GM20000 (cell line): Measurements from ENCODE around the gene FOXL2NB.

ENCODE experiments used
- DNase-seq: peaks from one replicate; pipeline ENCODE4 v3.0.0; 2012; ENCODE audit warnings: low spot score
- CTCF ChIP-seq: IDR thresholded peaks from 2 replicates; pipeline ENCODE4 v1.5.1; 2012; ENCODE audit warnings: mild to moderate bottlenecking, control low read depth; ENCODE audit errors: extremely low read depth, missing control alignments

FOXL2NB gene

GRCh38 chr3:138943724-138944653 is 3.0 kb upstream of the FOXL2NB start:
- DNase-seq = no peak
- TF ChIP-seq CTCF = no peak

DNA sequence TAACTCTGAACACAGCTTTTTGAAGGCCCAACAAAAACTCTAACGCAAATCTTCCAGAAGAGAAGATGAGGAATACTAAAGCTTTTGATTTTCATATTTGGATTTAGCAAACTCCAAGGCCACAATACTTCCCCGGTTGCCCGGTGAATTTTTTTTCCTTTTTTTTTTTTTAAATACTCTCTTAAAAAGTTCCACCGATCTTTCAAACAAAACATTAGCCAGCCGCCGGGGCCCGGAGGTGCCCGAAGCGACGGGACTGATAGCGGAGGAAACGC is 2.4 kb upstream of the FOXL2NB start:
- DNase-seq = no peak
- TF ChIP-seq CTCF = no peak

DNA sequence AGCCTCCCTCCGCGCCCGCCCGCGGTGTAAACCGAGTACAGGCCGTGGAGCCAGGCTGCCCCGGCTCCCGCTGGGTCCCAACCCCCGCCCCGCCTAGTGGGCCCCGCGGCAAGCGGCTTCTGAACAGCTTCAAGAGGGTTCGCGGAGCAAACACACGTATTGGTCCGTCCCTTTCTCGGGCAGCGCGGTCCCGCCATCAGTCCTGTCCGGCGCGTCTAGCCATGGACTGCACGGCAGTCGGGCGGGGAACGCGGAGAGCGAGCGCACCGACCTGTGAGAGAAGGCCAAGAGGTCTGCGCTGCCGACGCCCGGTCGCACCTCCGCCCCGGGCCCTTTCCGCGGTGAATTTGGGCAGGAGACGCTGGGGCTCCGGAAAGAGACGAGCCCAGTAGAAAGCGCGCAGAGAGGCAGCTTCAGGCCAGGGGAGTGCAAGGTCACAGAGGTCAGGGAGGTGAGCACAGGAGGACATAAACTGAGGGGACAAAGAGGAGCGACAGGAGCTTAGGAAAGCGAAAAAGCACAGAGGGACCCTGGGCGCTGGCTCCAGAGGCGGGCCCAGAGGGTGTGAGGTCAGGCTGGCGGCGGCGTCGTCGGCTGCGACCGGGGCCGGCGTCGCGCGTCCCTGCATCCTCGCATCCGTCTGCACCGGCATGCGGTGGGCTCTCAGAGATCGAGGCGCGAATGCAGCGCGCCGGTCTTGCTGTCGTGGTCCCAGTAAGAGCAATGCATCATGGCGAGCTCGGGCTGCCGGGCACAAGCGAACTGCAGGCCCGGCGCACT is 1.9 kb upstream of the FOXL2NB start:
- no peak for DNase-seq

DNA sequence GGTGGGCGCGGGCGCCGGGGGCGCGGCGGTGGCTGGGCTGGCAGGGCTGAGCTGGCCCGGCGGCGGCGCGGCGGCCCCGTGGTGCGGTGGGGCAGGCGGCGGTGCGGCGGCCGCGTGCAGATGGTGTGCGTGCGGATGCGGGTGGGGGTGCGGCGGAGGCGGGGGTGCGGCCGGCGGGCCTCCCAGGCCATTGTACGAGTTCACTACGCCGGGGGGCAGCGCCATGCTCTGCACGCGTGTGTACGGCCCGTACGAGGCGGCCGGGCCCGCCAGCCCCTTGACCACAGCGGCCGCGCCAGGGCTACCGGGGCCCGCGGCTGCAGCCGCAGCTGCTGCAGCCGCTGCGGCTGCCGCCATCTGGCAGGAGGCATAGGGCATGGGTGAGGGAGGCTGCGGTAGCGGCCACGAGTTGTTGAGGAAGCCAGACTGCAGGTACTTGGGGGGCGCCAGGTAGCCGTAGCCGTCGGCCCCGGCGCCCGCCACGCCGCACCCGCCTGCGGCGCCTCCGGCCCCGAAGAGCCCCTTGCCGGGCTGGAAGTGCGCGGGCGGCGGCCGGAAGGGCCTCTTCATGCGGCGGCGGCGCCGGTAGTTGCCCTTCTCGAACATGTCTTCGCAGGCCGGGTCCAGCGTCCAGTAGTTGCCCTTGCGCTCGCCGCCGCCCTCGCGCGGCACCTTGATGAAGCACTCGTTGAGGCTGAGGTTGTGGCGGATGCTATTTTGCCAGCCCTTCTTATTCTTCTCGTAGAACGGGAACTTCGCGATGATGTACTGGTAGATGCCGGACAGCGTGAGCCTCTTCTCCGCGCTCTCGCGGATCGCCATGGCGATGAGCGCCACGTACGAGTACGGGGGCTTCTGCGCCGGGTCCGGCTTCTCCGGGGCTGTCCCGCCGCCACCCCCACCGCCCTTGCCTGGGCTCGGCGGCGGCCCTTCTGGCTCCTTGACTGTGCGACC is 1.0 kb upstream of the FOXL2NB start:
- no peak for TF ChIP-seq CTCF
- no peak for DNase-seq

More for the DNA sequence above, 1.9 kb upstream of the FOXL2NB start:
- TF ChIP-seq CTCF = no peak

DNA sequence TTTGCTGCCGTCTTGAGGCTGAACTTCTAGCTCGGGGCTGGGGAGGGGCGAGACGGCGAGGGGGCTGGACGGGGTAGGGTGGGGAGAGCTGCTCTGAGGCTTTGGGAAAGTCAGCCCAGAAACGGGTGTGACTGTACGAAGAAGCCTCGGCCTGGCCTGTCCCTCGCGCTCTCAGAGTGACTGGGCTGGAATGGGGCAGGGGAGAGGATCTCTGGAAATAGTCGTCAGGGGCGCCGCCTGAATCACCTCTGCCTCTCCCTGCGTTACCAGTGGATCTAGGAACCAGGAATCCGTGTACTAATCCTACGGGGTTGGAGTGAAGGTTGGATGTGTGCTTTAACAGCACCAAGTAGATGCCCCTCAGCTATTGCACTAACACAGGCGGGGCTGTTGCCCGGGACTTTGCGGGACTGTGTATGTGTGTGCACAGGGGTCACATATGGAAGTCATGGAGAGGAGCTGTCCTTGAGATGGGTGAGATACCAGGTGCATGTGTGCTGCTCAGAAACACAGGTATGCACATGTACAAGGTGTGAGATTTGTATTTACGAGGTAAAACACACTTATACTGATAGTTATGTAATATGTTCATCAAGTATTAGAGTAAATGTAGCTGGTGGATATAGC is 591 bp downstream of the FOXL2NB start:
- no peak for DNase-seq
- no peak for TF ChIP-seq CTCF

DNA sequence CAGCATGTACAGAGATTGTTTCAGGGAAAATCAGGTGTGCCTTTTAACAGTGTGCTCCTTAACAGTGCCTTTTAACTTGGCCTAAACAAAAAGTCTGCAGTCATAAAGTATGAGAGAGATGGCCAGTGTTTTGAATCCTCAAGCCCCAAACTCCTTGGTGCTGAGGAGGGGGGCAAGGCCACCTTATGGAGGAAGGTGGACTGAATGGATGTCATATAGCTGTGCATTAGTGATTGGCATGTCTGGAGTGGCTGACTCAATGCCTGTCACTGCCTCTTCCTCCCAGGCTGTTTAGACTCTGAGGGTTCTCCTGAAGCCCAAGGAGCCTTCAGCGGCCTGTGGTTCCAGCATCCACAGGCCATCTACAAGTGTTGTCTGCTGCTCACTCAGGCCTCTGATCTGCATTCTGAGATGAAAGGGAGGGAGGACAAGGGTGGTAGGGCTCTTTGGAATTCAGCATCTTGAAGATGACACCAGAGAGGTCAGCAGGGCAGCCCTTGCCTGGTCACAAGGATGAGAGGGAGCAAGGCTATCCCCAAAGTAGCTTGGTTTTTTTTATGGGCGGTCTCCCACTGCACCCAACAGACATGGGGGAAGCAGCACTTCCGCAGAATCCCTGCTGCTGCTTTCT is 1.5 kb downstream of the FOXL2NB start:
- DNase-seq = no peak
- TF ChIP-seq CTCF = no peak
